ENCODE results near the gene GNA14. TPM values are rescaled to one million over a fixed set of nuclear protein-coding genes. Genes with fewer than 3 reads are reported as not detected.

Gene GNA14
- polyA plus RNA-seq, 3 donors: 0.04 TPM; not detected in 2

DNA sequence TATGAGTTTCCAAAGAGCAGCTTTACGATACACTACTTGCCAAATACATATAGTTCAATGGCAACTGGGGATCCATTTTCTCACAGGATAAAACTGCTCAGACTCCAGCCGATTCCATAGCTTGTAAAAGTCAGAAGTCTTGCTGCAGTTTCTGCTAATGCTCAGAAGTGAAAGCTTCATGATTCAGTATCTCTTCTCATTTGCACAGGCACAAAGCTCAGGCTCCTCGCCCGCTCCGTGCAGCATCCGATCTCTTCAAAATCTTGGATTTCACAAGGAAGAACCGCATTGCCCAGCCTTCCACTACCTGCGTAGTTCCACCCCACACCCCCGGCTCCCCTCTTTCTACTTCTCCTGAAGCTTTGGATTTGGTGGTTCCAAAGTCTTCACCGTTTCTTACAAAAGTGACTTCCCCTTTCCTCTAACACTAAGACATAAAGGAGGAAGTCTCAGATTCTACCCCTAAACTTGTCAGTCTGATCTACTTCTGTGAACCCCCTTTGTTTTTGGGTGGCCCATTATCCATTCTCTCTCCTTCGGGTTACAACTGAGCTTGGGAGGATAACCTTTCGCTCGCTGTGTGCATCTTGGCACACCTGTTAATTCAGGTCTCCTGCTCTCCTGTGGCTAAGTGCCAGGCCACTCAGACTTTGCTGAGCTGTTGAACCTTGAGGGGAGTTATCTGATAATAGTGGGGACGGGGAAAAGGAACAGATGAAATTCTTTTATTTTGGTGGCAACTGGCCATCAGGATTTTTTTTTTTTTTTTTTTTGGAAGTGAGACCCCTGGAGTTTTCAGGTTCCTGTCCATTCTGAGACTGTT lies 194.1 kb downstream of the GNA14 start:
- peak; percentile 30 to 62 (median 35) for DNase-seq
- H4K20me1 ChIP-seq (ENCODE audit: insufficient read depth, low read length): no peaks in the 10 kb centered on the region
- H3K36me3 ChIP-seq (replicated peaks in 1 of 2; ENCODE audit: control insufficient read depth in 1 of 2, insufficient read depth in 2 of 2, low read length in 2 of 2): no peaks in the 10 kb centered on the region
- H2AFZ ChIP-seq (ENCODE audit: insufficient read depth, low read depth, low read length, poor library complexity, severe bottlenecking): peak overlapping the region; percentile 68
- H3K4me1 ChIP-seq (ENCODE audit: control insufficient read depth in 1 of 2, insufficient read depth in 2 of 2, low read length in 2 of 2): peaks cover 12 to 16% of the 10 kb centered on the region in 2 donors
- H3K4me1 Mint-ChIP-seq: peaks cover 26% of the 10 kb centered on the region
- peak overlapping the region; percentile 47 to 93 (median 83) for H3K27ac Mint-ChIP-seq
- H3K27me3 ChIP-seq (ENCODE audit: control insufficient read depth in 2 of 2, insufficient read depth in 2 of 2, low read length in 2 of 2): no peaks in the 10 kb centered on the region
- peak overlapping the region; percentile 42 for H3K9ac ChIP-seq (ENCODE audit: insufficient read depth, low read length, poor library complexity, severe bottlenecking)
- H3K4me3 Mint-ChIP-seq: peak overlapping the region; percentile 95 to 98
- H3K9me3 Mint-ChIP-seq: peaks cover 0 to 5% (median 0%) of the 10 kb centered on the region in 7 donors
- peak overlapping the region; percentile 76 for H3K4me2 ChIP-seq (replicated peaks; ENCODE audit: extremely low read depth, low read length, poor library complexity, severe bottlenecking)
- no peaks in the 10 kb centered on the region for H3K79me2 ChIP-seq (ENCODE audit: insufficient read depth, low read length)
- no peaks in the 10 kb centered on the region for H3K9me3 ChIP-seq (replicated peaks in 1 of 2; ENCODE audit: control insufficient read depth in 1 of 2, insufficient read depth in 1 of 2, low read length in 2 of 2)
- TF ChIP-seq, protein P1, sequence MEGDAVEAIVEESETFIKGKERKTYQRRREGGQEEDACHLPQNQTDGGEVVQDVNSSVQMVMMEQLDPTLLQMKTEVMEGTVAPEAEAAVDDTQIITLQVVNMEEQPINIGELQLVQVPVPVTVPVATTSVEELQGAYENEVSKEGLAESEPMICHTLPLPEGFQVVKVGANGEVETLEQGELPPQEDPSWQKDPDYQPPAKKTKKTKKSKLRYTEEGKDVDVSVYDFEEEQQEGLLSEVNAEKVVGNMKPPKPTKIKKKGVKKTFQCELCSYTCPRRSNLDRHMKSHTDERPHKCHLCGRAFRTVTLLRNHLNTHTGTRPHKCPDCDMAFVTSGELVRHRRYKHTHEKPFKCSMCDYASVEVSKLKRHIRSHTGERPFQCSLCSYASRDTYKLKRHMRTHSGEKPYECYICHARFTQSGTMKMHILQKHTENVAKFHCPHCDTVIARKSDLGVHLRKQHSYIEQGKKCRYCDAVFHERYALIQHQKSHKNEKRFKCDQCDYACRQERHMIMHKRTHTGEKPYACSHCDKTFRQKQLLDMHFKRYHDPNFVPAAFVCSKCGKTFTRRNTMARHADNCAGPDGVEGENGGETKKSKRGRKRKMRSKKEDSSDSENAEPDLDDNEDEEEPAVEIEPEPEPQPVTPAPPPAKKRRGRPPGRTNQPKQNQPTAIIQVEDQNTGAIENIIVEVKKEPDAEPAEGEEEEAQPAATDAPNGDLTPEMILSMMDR (IDR thresholded peaks at IDR 0.05): no peak
- H3K4me3 ChIP-seq (replicated peaks in 1 of 3; ENCODE audit: low read depth in 2 of 3, low read length in 3 of 3): peak overlapping the region; percentile 35 to 72 (median 59)
- intact Hi-C loops (cut with micrococcal nuclease): no loop called here
- no peaks in the 10 kb centered on the region for H3K36me3 Mint-ChIP-seq
- H3K27me3 Mint-ChIP-seq (ENCODE audit: low read depth in 3 of 3): peaks cover 1 to 5% (median 1%) of the 10 kb centered on the region in 3 donors
- H3K27ac ChIP-seq (ENCODE audit: low read depth in 1 of 2, low read length in 2 of 2): peak overlapping the region in 1 of 2 donors; percentile 60
- WGBS (ENCODE audit: insufficient coverage): 30% methylated on average over 11 of the region's 14 CpGs

DNA sequence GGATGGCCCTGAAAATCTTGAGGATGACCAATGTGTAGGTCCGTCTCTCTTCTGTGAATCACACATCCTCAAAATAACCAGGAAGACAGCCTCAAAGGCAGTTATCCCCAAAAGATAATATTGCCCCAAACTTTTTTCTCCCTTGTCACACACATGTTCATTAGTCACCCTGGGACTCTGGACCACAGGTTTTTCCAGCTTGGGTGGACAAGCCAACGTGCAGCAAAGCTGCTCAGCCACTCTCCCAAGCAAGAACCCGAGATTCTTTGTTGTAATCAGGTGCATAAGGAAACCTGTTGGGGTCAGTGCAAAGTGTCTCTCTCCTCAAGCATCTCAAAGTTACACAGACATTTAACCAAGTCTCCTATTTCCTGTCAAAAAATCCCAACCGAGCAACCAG lies 196.6 kb downstream of the GNA14 start:
- H3K36me3 Mint-ChIP-seq: no peaks in the 10 kb centered on the region
- no peaks in the 10 kb centered on the region for H3K36me3 ChIP-seq (replicated peaks in 1 of 2; ENCODE audit: control insufficient read depth in 1 of 2, insufficient read depth in 2 of 2, low read length in 2 of 2)
- peaks cover 1 to 3% (median 1%) of the 10 kb centered on the region in 3 donors for H3K27me3 Mint-ChIP-seq (ENCODE audit: low read depth in 3 of 3)
- H3K79me2 ChIP-seq (ENCODE audit: insufficient read depth, low read length): no peaks in the 10 kb centered on the region
- no peak overlapping the region for H3K27ac ChIP-seq (ENCODE audit: low read depth in 1 of 2, low read length in 2 of 2)
- H3K27me3 ChIP-seq (ENCODE audit: control insufficient read depth in 2 of 2, insufficient read depth in 2 of 2, low read length in 2 of 2): no peaks in the 10 kb centered on the region
- H3K4me3 Mint-ChIP-seq: no peak overlapping the region
- no peak overlapping the region for H3K9ac ChIP-seq (ENCODE audit: insufficient read depth, low read length, poor library complexity, severe bottlenecking)
- no peak overlapping the region for H3K4me3 ChIP-seq (replicated peaks in 1 of 3; ENCODE audit: low read depth in 2 of 3, low read length in 3 of 3)
- no peak overlapping the region for H3K4me2 ChIP-seq (replicated peaks; ENCODE audit: extremely low read depth, low read length, poor library complexity, severe bottlenecking)
- peaks cover 2 to 13% (median 6%) of the 10 kb centered on the region in 7 donors for H3K9me3 Mint-ChIP-seq
- no peaks in the 10 kb centered on the region for H4K20me1 ChIP-seq (ENCODE audit: insufficient read depth, low read length)
- peaks cover 0 to 4% of the 10 kb centered on the region in 2 donors for H3K9me3 ChIP-seq (replicated peaks in 1 of 2; ENCODE audit: control insufficient read depth in 1 of 2, insufficient read depth in 1 of 2, low read length in 2 of 2)
- TF ChIP-seq, protein P1 (IDR thresholded peaks at IDR 0.05): no peak
- no peak overlapping the region for H2AFZ ChIP-seq (ENCODE audit: insufficient read depth, low read depth, low read length, poor library complexity, severe bottlenecking)
- H3K27ac Mint-ChIP-seq: no peak overlapping the region
- intact Hi-C loops (cut with micrococcal nuclease): no loop called here
- H3K4me1 Mint-ChIP-seq: peaks cover 18% of the 10 kb centered on the region
- DNase-seq: no peak
- WGBS (ENCODE audit: insufficient coverage): 92% methylated on average over 2 of the region's 4 CpGs
- H3K4me1 ChIP-seq (ENCODE audit: control insufficient read depth in 1 of 2, insufficient read depth in 2 of 2, low read length in 2 of 2): peaks cover 12 to 16% of the 10 kb centered on the region in 2 donors
